ENCODE data around the gene CNOT6L. TPM values are rescaled to one million over a fixed set of nuclear protein-coding genes. Genes with fewer than 3 reads are reported as not detected.

The CNOT6L gene
- total RNA-seq, 1 experiment from 2014 or later: 29.7 TPM

DNA sequence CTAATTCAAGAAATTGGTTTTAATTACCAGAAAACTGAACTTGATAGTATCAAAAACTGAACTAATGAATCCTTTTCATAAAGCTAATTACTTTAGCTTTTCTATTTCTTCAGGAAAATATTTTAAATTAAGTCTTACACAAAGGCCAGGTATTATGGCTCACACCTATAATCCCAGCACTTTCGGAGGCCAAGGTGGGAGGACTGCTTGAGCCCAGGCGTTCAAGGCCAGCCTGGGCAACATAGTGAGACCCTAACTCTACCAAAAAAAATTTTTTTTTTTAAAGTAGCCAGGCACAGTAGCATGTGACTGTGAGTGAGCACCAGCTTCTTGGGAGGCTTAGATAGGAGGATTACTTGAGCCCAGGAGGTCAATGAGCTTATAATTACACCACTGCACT lies 19.1 kb downstream of the CNOT6L start:
- Mint-ChIP-seq H3K36me3 (ENCODE audit: insufficient read depth, unreplicated experiment) (no peaks in the 10 kb centered on the region), H3K27ac (ENCODE audit: unreplicated experiment) (no peak overlapping the region), H3K27me3 (ENCODE audit: unreplicated experiment) (no peaks in the 10 kb centered on the region), H3K4me1 (ENCODE audit: low read depth, unreplicated experiment) (peaks cover 8% of the 10 kb centered on the region), H3K9me3 (ENCODE audit: low read depth, unreplicated experiment) (no peaks in the 10 kb centered on the region), H3K4me3 (ENCODE audit: low read depth, unreplicated experiment) (no peak overlapping the region)
- BruUV-seq (replicated peaks): no TSS peak
- TF ChIP-seq, protein P1, sequence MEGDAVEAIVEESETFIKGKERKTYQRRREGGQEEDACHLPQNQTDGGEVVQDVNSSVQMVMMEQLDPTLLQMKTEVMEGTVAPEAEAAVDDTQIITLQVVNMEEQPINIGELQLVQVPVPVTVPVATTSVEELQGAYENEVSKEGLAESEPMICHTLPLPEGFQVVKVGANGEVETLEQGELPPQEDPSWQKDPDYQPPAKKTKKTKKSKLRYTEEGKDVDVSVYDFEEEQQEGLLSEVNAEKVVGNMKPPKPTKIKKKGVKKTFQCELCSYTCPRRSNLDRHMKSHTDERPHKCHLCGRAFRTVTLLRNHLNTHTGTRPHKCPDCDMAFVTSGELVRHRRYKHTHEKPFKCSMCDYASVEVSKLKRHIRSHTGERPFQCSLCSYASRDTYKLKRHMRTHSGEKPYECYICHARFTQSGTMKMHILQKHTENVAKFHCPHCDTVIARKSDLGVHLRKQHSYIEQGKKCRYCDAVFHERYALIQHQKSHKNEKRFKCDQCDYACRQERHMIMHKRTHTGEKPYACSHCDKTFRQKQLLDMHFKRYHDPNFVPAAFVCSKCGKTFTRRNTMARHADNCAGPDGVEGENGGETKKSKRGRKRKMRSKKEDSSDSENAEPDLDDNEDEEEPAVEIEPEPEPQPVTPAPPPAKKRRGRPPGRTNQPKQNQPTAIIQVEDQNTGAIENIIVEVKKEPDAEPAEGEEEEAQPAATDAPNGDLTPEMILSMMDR (IDR thresholded peaks at IDR 0.05; ENCODE audit: unreplicated experiment): no peak
- intact Hi-C loops (cut with micrococcal nuclease; ENCODE audit: unreplicated experiment): no loop called here
- CTCF ChIA-PET: interaction anchor here (0.6 to 1.6 kb wide), 3 partner anchors 18 to 639 kb away, joined by 3 to 4 read pairs (median 3); no protein-coding TSS in a partner anchor
- DNase-seq: no peak

DNA sequence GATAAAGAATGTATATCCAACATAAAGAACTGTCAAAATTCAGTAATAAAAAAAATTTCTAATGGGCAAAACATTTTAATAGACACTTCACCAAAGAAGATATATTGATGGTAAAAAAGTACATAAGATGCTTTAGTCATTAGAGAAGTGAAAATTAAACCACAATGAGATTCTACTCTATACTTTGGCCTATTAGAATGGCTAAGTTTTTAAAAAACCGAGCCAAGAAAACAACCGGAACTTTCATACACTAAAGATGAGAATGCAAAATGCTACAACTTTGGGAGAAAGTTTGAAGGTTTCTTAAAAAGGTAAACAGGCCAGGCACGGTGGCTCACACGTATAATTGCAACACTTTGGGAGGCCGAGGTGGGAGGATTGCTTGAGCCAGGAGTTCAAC lies 20.8 kb downstream of the CNOT6L start:
- TF ChIP-seq, protein P1 (IDR thresholded peaks at IDR 0.05; ENCODE audit: unreplicated experiment): no peak
- no peaks in the 10 kb centered on the region for H3K9me3 Mint-ChIP-seq (ENCODE audit: low read depth, unreplicated experiment)
- DNase-seq: no peak
- no peak overlapping the region for H3K27ac Mint-ChIP-seq (ENCODE audit: unreplicated experiment)
- no peaks in the 10 kb centered on the region for H3K27me3 Mint-ChIP-seq (ENCODE audit: unreplicated experiment)
- BruUV-seq (replicated peaks): no TSS peak
- CTCF ChIA-PET: no interaction called here
- H3K4me3 Mint-ChIP-seq (ENCODE audit: low read depth, unreplicated experiment): no peak overlapping the region
- no peaks in the 10 kb centered on the region for H3K36me3 Mint-ChIP-seq (ENCODE audit: insufficient read depth, unreplicated experiment)
- intact Hi-C loops (cut with micrococcal nuclease; ENCODE audit: unreplicated experiment): no loop called here
- peaks cover 8% of the 10 kb centered on the region for H3K4me1 Mint-ChIP-seq (ENCODE audit: low read depth, unreplicated experiment)

DNA sequence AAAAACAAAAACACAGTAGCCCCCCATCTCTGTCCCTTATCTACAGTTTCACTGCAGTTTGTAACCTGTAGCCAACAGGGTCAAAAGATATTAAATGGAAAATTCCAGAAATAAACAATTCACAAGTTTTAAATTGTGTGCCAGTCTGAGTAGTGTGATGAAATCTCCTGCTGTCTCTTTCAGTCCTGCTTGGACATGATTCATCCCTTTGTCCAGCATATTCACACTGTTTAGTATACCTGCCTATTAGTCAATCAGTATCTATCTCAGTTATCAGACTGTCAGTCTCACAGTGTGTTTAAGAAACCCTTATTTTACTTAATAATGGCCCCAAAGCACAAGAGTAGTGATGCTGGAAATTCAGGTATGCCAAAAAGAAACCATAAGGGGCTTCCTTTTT lies 21.9 kb downstream of the CNOT6L start:
- no peak overlapping the region for H3K27ac Mint-ChIP-seq (ENCODE audit: unreplicated experiment)
- CTCF ChIA-PET: no interaction called here

DNA sequence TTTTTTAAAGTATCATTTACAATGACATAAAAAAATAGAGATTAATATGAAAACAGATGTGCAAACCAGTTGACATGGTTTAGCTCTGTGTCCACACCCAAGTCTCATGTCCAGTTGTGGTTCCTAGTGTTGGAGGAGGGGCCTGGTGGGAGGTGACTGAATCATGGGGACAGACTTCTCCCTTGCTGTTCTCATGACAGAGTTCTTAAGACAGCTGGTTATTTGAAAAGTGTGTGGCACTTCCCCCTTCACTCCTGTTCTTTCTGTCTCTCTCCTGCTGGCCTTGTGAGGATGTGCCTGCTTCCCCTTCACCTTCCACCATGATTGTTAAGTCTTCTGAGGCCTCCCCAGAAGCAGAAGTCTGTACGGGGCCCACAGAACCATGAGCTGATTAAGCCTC lies 23.8 kb downstream of the CNOT6L start:
- H3K4me3 Mint-ChIP-seq (ENCODE audit: low read depth, unreplicated experiment): no peak overlapping the region
- no peak for DNase-seq
- TF ChIP-seq, protein P1 (IDR thresholded peaks at IDR 0.05; ENCODE audit: unreplicated experiment): no peak
- H3K27ac Mint-ChIP-seq (ENCODE audit: unreplicated experiment): no peak overlapping the region
- no peaks in the 10 kb centered on the region for H3K9me3 Mint-ChIP-seq (ENCODE audit: low read depth, unreplicated experiment)
- CTCF ChIA-PET: no interaction called here
- peaks cover 8% of the 10 kb centered on the region for H3K4me1 Mint-ChIP-seq (ENCODE audit: low read depth, unreplicated experiment)
- no TSS peak for BruUV-seq (replicated peaks)
- H3K27me3 Mint-ChIP-seq (ENCODE audit: unreplicated experiment): no peaks in the 10 kb centered on the region
- intact Hi-C loops (cut with micrococcal nuclease; ENCODE audit: unreplicated experiment): no loop called here
- no peaks in the 10 kb centered on the region for H3K36me3 Mint-ChIP-seq (ENCODE audit: insufficient read depth, unreplicated experiment)

More for the DNA sequence above, 21.9 kb downstream of the CNOT6L start:
- intact Hi-C loops (cut with micrococcal nuclease; ENCODE audit: unreplicated experiment): no loop called here
- no peaks in the 10 kb centered on the region for H3K36me3 Mint-ChIP-seq (ENCODE audit: insufficient read depth, unreplicated experiment)
- H3K9me3 Mint-ChIP-seq (ENCODE audit: low read depth, unreplicated experiment): no peaks in the 10 kb centered on the region
- DNase-seq: no peak
- no TSS peak for BruUV-seq (replicated peaks)
- TF ChIP-seq, protein P1 (IDR thresholded peaks at IDR 0.05; ENCODE audit: unreplicated experiment): no peak
- no peak overlapping the region for H3K4me3 Mint-ChIP-seq (ENCODE audit: low read depth, unreplicated experiment)
- no peaks in the 10 kb centered on the region for H3K27me3 Mint-ChIP-seq (ENCODE audit: unreplicated experiment)
- H3K4me1 Mint-ChIP-seq (ENCODE audit: low read depth, unreplicated experiment): peaks cover 8% of the 10 kb centered on the region

Measured in Calu3 (cell line).